ENCODE results near the gene FAM240A.

FAM240A gene

GRCh38 chr3:46665763-46666452, 53.6 kb downstream of the FAM240A start:
- Mint-ChIP-seq H3K4me1 (no peaks in the 10 kb centered on the region), H3K27me3 (peaks cover 19% of the 10 kb centered on the region), H3K36me3 (no peaks in the 10 kb centered on the region), H3K4me3 (no peak overlapping the region), H3K27ac (no peak overlapping the region), H3K9me3 (no peaks in the 10 kb centered on the region)
- CTCF ChIA-PET, result no interaction called here
- no peak for DNase-seq

GRCh38 chr3:46666453-46666845, 54.1 kb downstream of the FAM240A start:
- H3K4me3 Mint-ChIP-seq, result no peak overlapping the region
- H3K4me1 Mint-ChIP-seq, result no peaks in the 10 kb centered on the region
- H3K27ac Mint-ChIP-seq, result no peak overlapping the region
- no peak for DNase-seq
- no peaks in the 10 kb centered on the region for H3K9me3 Mint-ChIP-seq
- CTCF ChIA-PET, result interaction anchor here (0.5 kb wide), 1 partner anchor 94 kb away, joined by 3 read pairs; no protein-coding TSS in a partner anchor
- no peaks in the 10 kb centered on the region for H3K36me3 Mint-ChIP-seq
- peaks cover 13% of the 10 kb centered on the region for H3K27me3 Mint-ChIP-seq

GRCh38 chr3:46667061-46667621, 54.8 kb downstream of the FAM240A start:
- Mint-ChIP-seq H3K27me3 (peaks cover 7% of the 10 kb centered on the region), H3K9me3 (no peaks in the 10 kb centered on the region), H3K4me1 (no peaks in the 10 kb centered on the region), H3K4me3 (no peak overlapping the region), H3K36me3 (no peaks in the 10 kb centered on the region), H3K27ac (no peak overlapping the region)
- no peak for DNase-seq
- CTCF ChIA-PET, result interaction anchor here (0.5 kb wide), 1 partner anchor 95 kb away, joined by 3 read pairs; no protein-coding TSS in a partner anchor

GRCh38 chr3:46667657-46668056, 55.3 kb downstream of the FAM240A start:
- no peak for DNase-seq
- H3K27ac Mint-ChIP-seq, result no peak overlapping the region

GRCh38 chr3:46668116-46668515, 55.8 kb downstream of the FAM240A start:
- H3K36me3 Mint-ChIP-seq, result no peaks in the 10 kb centered on the region
- H3K27me3 Mint-ChIP-seq, result no peaks in the 10 kb centered on the region
- H3K27ac Mint-ChIP-seq, result no peak overlapping the region
- no peak for DNase-seq
- H3K4me1 Mint-ChIP-seq, result no peaks in the 10 kb centered on the region
- no peak overlapping the region for H3K4me3 Mint-ChIP-seq
- CTCF ChIA-PET, result no interaction called here
- H3K9me3 Mint-ChIP-seq, result no peaks in the 10 kb centered on the region

More at GRCh38 chr3:46667657-46668056, 55.3 kb downstream of the FAM240A start:
- Mint-ChIP-seq H3K27me3 (peaks cover 1% of the 10 kb centered on the region), H3K4me1 (no peaks in the 10 kb centered on the region), H3K36me3 (no peaks in the 10 kb centered on the region), H3K9me3 (no peaks in the 10 kb centered on the region), H3K4me3 (no peak overlapping the region)
- CTCF ChIA-PET, result no interaction called here

- Mint-ChIP-seq H3K4me3 (no peak overlapping the region), H3K9me3 (no peaks in the 10 kb centered on the region), H3K36me3 (no peaks in the 10 kb centered on the region), H3K27me3 (no peaks in the 10 kb centered on the region), H3K4me1 (no peaks in the 10 kb centered on the region), H3K27ac (no peak overlapping the region)
- CTCF ChIA-PET, result interaction anchor here (0.6 kb wide), 1 partner anchor 697 kb away, joined by 3 read pairs; no protein-coding TSS in a partner anchor
- DNase-seq, result no peak
These were observed 56.3 kb downstream of the FAM240A start for GRCh38 chr3:46668591-46668990.

GRCh38 chr3:46669191-46669999, 57.1 kb downstream of the FAM240A start:
- H3K36me3 Mint-ChIP-seq, result peaks cover 3% of the 10 kb centered on the region
- H3K27me3 Mint-ChIP-seq, result no peaks in the 10 kb centered on the region
- H3K4me3 Mint-ChIP-seq, result no peak overlapping the region
- no peak overlapping the region for H3K27ac Mint-ChIP-seq
- no peaks in the 10 kb centered on the region for H3K4me1 Mint-ChIP-seq
- H3K9me3 Mint-ChIP-seq, result no peaks in the 10 kb centered on the region
- CTCF ChIA-PET, result interaction anchor here (0.6 kb wide), 1 partner anchor 696 kb away, joined by 3 read pairs; no protein-coding TSS in a partner anchor
- DNase-seq, result peak; percentile 19

GRCh38 chr3:46670000-46670890, 57.9 kb downstream of the FAM240A start:
- DNase-seq, result peak; percentile 11
- Mint-ChIP-seq H3K27me3 (no peaks in the 10 kb centered on the region), H3K9me3 (no peaks in the 10 kb centered on the region), H3K36me3 (peaks cover 4% of the 10 kb centered on the region), H3K27ac (no peak overlapping the region), H3K4me1 (no peaks in the 10 kb centered on the region), H3K4me3 (no peak overlapping the region)
- CTCF ChIA-PET, result interaction anchor here (1.4 to 1.9 kb wide), 2 partner anchors 14 to 182 kb away, joined by 3 to 4 read pairs; no protein-coding TSS in a partner anchor

- Mint-ChIP-seq H3K36me3 (peaks cover 4% of the 10 kb centered on the region), H3K4me3 (no peak overlapping the region), H3K27ac (no peak overlapping the region), H3K27me3 (no peaks in the 10 kb centered on the region), H3K9me3 (no peaks in the 10 kb centered on the region), H3K4me1 (no peaks in the 10 kb centered on the region)
- CTCF ChIA-PET, result interaction anchor here (1.4 to 1.9 kb wide), 2 partner anchors 13 to 182 kb away, joined by 3 to 4 read pairs; no protein-coding TSS in a partner anchor
- DNase-seq, result peak; percentile 6
These were observed 58.6 kb downstream of the FAM240A start for GRCh38 chr3:46670891-46671427.

- no peak overlapping the region for H3K27ac Mint-ChIP-seq
- CTCF ChIA-PET, result interaction anchor here (1.9 kb wide), 1 partner anchor 183 kb away, joined by 4 read pairs; no protein-coding TSS in a partner anchor
- no peaks in the 10 kb centered on the region for H3K27me3 Mint-ChIP-seq
- peak; percentile 16 for DNase-seq
- H3K36me3 Mint-ChIP-seq, result peaks cover 4% of the 10 kb centered on the region
- H3K4me3 Mint-ChIP-seq, result no peak overlapping the region
- no peaks in the 10 kb centered on the region for H3K4me1 Mint-ChIP-seq
- H3K9me3 Mint-ChIP-seq, result no peaks in the 10 kb centered on the region
These were observed 59.4 kb downstream of the FAM240A start for GRCh38 chr3:46671541-46672348.

- Mint-ChIP-seq H3K4me1 (no peaks in the 10 kb centered on the region), H3K27me3 (no peaks in the 10 kb centered on the region), H3K4me3 (no peak overlapping the region), H3K9me3 (no peaks in the 10 kb centered on the region), H3K27ac (no peak overlapping the region), H3K36me3 (peaks cover 4% of the 10 kb centered on the region)
- DNase-seq, result no peak
- CTCF ChIA-PET, result interaction anchor here (1.9 kb wide), 1 partner anchor 184 kb away, joined by 4 read pairs; no protein-coding TSS in a partner anchor
These were observed 60.0 kb downstream of the FAM240A start for GRCh38 chr3:46672349-46672695.

GRCh38 chr3:46673151-46674030, 61.1 kb downstream of the FAM240A start:
- Mint-ChIP-seq H3K4me1 (no peaks in the 10 kb centered on the region), H3K36me3 (peaks cover 4% of the 10 kb centered on the region), H3K27me3 (no peaks in the 10 kb centered on the region), H3K27ac (no peak overlapping the region), H3K9me3 (no peaks in the 10 kb centered on the region), H3K4me3 (no peak overlapping the region)
- peak; percentile 16 for DNase-seq
- CTCF ChIA-PET, result interaction anchor here (0.9 kb wide), 1 partner anchor 9 kb away, joined by 3 read pairs; no protein-coding TSS in a partner anchor

Measured in activated naive CD4-positive, alpha-beta T cell treated with anti-CD3 and anti-CD28 coated beads, Interleukin-2, amount 10 ng/mL, durations not matched to agents 7 days and 5 days (primary cell).